Erythroblast (primary cell): ENCODE data around the gene TSPAN16.

Experiments used
- GATA1 ChIP-seq: IDR thresholded peaks from 2 replicates; pipeline ENCODE4 v1.6.1; 2011; ENCODE audit warnings: low read depth, mild to moderate bottlenecking, control low read depth, low read length, moderate library complexity
- POLR2A ChIP-seq: IDR thresholded peaks from 2 replicates; pipeline ENCODE4 v1.6.1; 2011; ENCODE audit warnings: mild to moderate bottlenecking, low read length

GRCh38 chr19:11338569-11339253, 42.8 kb downstream of the TSPAN16 start:
- TF ChIP-seq POLR2A (no peak), GATA1 (no peak)
